Right atrium auricular region (tissue), 2 donors: Measurements from ENCODE around the gene MOV10. TPM values are rescaled to one million over a fixed set of nuclear protein-coding genes. Genes with fewer than 3 reads are reported as not detected.

Experiments used
- DNase-seq: peaks from one replicate; pipeline ENCODE4 v3.0.0-alpha.2; 2019; ENCODE audit warnings: low spot score
- H3K27ac ChIP-seq, 2 donors: fragments of 200-600 bp; sonication (generic); 1 replicate in 1 of 2; 2 replicates in 1 of 2; pipeline ENCODE4 v1.5.1; 2016 to 2019
- H3K27me3 ChIP-seq, 2 donors: fragments of 200-600 bp; sonication (generic); one replicate each; pipeline versions ENCODE4 v1.5.1 to v1.6.0; 2017 to 2019
- H3K36me3 ChIP-seq: fragments of 200-600 bp; sonication (generic); one replicate; pipeline ENCODE4 v1.5.1; 2016
- H3K4me1 ChIP-seq, 2 donors: fragments of 200-600 bp; sonication (generic); one replicate each; pipeline versions ENCODE4 v1.5.1 to v1.6.0; 2017 to 2019
- H3K4me3 ChIP-seq, 2 donors: fragments of 200-600 bp; sonication (generic); 1 replicate in 1 of 2; 2 replicates in 1 of 2; pipeline ENCODE4 v1.5.1; 2017 to 2019; ENCODE audit warnings: mild to moderate bottlenecking in 1 of 2, moderate library complexity in 1 of 2
- H3K9me3 ChIP-seq, 2 donors: fragments of 200-600 bp; sonication (generic); one replicate each; pipeline ENCODE4 v1.5.1; 2019
- total RNA-seq, 2 donors: library from RNA; depleted of rRNA; stranded (reverse); fragments of >200 nt; gene quantifications; one replicate each; pipeline ENCODE4 v1.1.0, GENCODE V29; 2016
- TF ChIP-seq, protein P1 (sequence below), 2 donors: fragments of 200-600 bp; sonication (generic); IDR thresholded peaks; one replicate each; pipeline ENCODE4 v1.5.1; 2019; ENCODE audit warnings: antibody characterized with exemption in 2 of 2

The MOV10 gene
- total RNA-seq, 2 donors from 2014 or later: 10.5 to 11.4 TPM

GRCh38 chr1:112675728-112676381 is 1.4 kb downstream of the MOV10 start:
- no peak for DNase-seq
- Histone ChIP-seq H3K27me3 (no peaks in the 10 kb centered on the region), H3K4me1 (peaks cover 0 to 22% of the 10 kb centered on the region in 2 donors), H3K9me3 (no peaks in the 10 kb centered on the region), H3K27ac (peak overlapping the region; percentile 79 to 87), H3K4me3 (peak overlapping the region; percentile 61 to 81), H3K36me3 (no peaks in the 10 kb centered on the region)
- TF ChIP-seq, protein P1, sequence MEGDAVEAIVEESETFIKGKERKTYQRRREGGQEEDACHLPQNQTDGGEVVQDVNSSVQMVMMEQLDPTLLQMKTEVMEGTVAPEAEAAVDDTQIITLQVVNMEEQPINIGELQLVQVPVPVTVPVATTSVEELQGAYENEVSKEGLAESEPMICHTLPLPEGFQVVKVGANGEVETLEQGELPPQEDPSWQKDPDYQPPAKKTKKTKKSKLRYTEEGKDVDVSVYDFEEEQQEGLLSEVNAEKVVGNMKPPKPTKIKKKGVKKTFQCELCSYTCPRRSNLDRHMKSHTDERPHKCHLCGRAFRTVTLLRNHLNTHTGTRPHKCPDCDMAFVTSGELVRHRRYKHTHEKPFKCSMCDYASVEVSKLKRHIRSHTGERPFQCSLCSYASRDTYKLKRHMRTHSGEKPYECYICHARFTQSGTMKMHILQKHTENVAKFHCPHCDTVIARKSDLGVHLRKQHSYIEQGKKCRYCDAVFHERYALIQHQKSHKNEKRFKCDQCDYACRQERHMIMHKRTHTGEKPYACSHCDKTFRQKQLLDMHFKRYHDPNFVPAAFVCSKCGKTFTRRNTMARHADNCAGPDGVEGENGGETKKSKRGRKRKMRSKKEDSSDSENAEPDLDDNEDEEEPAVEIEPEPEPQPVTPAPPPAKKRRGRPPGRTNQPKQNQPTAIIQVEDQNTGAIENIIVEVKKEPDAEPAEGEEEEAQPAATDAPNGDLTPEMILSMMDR (IDR thresholded peaks at IDR 0.05): no peak

GRCh38 chr1:112676543-112676942 is 2.1 kb downstream of the MOV10 start:
- H3K36me3 ChIP-seq: no peaks in the 10 kb centered on the region
- H3K27ac ChIP-seq: no peak overlapping the region
- H3K4me3 ChIP-seq: no peak overlapping the region
- no peaks in the 10 kb centered on the region for H3K27me3 ChIP-seq
- no peak for DNase-seq
- TF ChIP-seq, protein P1 (IDR thresholded peaks at IDR 0.05): no peak
- H3K4me1 ChIP-seq: peaks cover 0 to 22% of the 10 kb centered on the region in 2 donors
- H3K9me3 ChIP-seq: no peaks in the 10 kb centered on the region

DNA sequence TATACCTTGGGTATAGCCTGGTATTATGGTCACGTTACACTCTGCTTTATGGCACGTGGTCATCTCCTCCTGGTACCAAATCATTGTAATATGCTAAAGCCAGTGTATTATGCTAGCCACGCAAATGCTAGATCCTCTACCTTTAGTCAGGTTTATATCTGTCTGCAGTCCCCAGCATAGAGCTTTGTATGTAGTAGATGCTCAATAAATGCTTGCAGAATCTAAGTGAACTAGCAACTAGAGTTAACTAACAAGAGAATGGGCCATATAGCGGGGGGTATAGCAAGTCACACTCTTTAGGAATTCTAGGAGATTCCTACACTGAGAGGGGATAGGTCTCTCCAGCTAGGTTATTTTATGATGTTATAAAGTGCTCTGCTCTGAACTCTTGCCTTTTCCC is 3.0 kb downstream of the MOV10 start:
- no peak overlapping the region for H3K4me3 ChIP-seq
- peaks cover 0 to 22% of the 10 kb centered on the region in 2 donors for H3K4me1 ChIP-seq
- TF ChIP-seq, protein P1 (IDR thresholded peaks at IDR 0.05): no peak
- H3K36me3 ChIP-seq: no peaks in the 10 kb centered on the region
- H3K27me3 ChIP-seq: no peaks in the 10 kb centered on the region
- H3K27ac ChIP-seq: no peak overlapping the region
- no peak for DNase-seq
- no peaks in the 10 kb centered on the region for H3K9me3 ChIP-seq

- Histone ChIP-seq H3K4me1 (peaks cover 0 to 16% of the 10 kb centered on the region in 2 donors), H3K9me3 (no peaks in the 10 kb centered on the region), H3K36me3 (no peaks in the 10 kb centered on the region), H3K27ac (no peak overlapping the region), H3K27me3 (no peaks in the 10 kb centered on the region), H3K4me3 (no peak overlapping the region)
- TF ChIP-seq, protein P1 (IDR thresholded peaks at IDR 0.05): no peak
- no peak for DNase-seq
Measured at GRCh38 chr1:112678605-112679004, 4.1 kb downstream of the MOV10 start.

- DNase-seq: peak; percentile 52
Measured at GRCh38 chr1:112685913-112686312, 11.5 kb downstream of the MOV10 start.

More at GRCh38 chr1:112685913-112686312, 11.5 kb downstream of the MOV10 start:
- H3K9me3 ChIP-seq: no peaks in the 10 kb centered on the region
- peaks cover 16% of the 10 kb centered on the region for H3K36me3 ChIP-seq
- H3K27ac ChIP-seq: no peak overlapping the region
- no peak overlapping the region for H3K4me3 ChIP-seq
- no peaks in the 10 kb centered on the region for H3K27me3 ChIP-seq
- TF ChIP-seq, protein P1 (IDR thresholded peaks at IDR 0.05): no peak
- H3K4me1 ChIP-seq: no peaks in the 10 kb centered on the region
